K562 (cell line): Measurements from ENCODE around the gene EML1. TPM values are rescaled to one million over a fixed set of nuclear protein-coding genes. Genes with fewer than 3 reads are reported as not detected.

Experiments used
- polyA plus RNA-seq, 8 experiments: library from polyadenylated mRNA; depleted of rRNA in 4 of 8; stranded (reverse) in 5 of 8; unstranded in 3 of 8; fragments of >200 nt; fragmentation: Nextera tagmentation in 2 of 8; fragmentation: Illumina TruSeq in 1 of 8; extraction: Ambion mirVana in 2 of 8; extraction: Trizol in 1 of 8; gene quantifications; 2 replicates each; pipeline versions ENCODE4 v1.2.1 to v1.2.3, GENCODE V29; 2011 to 2014; ENCODE audit warnings: inconsistent platforms in 1 of 8, missing spikeins in 1 of 8
- total RNA-seq, 7 experiments: library from RNA; depleted of rRNA in 6 of 7; stranded (reverse); fragments of >200 nt in 6 of 7; fragmentation: Illumina TruSeq in 2 of 7; extraction: Trizol in 2 of 7; gene quantifications; 2 replicates each; pipeline versions ENCODE4 v1.2.1 to v1.2.3, GENCODE V29; 2011 to 2021; ENCODE audit warnings: low replicate concordance in 1 of 7
- TF ChIP-seq, protein P1 (sequence below): fragments of 450-650 bp; IDR thresholded peaks from 2 replicates; pipeline ENCODE4 v1.6.1; 2016; ENCODE audit warnings: mild to moderate bottlenecking, moderate library complexity

Gene EML1
- total and polyA plus RNA-seq, 9 of the 15 experiments (the other 6 are each of a cell fraction or from before 2014, with no cell fraction given): 0.01 to 0.35 (median 0.07) TPM; not detected in 2

DNA sequence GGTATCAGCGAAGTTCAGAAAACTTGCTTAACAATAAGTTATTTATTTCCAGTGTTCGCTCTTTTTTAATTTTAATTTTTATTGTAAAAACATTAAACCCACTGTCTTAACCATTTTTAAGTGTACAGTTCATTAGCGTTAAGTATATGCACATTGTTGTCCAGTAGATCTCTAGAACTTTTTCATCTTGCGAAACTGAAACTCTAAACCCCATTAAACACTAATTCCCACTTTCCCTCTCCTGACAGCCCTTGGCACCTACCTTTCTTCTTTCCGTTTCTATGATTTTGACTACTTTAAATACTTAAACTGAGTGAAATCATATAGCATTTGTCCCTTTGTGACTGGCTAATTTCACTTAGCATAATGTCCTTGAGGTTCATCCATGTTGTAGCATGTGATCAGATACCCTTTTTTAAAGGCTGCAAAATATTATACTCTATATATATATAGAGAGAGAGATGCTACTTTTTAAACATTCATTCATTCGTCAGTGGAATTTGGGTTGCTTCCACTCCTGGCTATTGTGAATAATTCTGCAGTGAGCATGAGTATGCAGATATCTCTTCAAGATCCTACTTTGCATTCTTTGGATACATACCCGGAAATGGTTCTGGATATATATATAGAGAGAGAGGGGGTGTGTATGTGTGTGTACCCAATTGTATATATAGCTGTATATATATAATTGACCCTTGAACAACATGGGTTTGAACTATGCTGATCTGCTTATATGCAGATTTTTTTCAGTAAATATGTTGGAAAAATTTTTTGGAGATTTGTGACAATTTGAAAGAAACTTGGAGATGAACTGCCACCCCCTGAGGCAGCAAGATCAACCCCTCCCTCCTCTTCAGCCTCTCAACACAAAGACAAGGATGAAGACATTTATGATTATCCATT is 197.3 kb downstream of the EML1 start (continued):
- TF ChIP-seq, protein P1, sequence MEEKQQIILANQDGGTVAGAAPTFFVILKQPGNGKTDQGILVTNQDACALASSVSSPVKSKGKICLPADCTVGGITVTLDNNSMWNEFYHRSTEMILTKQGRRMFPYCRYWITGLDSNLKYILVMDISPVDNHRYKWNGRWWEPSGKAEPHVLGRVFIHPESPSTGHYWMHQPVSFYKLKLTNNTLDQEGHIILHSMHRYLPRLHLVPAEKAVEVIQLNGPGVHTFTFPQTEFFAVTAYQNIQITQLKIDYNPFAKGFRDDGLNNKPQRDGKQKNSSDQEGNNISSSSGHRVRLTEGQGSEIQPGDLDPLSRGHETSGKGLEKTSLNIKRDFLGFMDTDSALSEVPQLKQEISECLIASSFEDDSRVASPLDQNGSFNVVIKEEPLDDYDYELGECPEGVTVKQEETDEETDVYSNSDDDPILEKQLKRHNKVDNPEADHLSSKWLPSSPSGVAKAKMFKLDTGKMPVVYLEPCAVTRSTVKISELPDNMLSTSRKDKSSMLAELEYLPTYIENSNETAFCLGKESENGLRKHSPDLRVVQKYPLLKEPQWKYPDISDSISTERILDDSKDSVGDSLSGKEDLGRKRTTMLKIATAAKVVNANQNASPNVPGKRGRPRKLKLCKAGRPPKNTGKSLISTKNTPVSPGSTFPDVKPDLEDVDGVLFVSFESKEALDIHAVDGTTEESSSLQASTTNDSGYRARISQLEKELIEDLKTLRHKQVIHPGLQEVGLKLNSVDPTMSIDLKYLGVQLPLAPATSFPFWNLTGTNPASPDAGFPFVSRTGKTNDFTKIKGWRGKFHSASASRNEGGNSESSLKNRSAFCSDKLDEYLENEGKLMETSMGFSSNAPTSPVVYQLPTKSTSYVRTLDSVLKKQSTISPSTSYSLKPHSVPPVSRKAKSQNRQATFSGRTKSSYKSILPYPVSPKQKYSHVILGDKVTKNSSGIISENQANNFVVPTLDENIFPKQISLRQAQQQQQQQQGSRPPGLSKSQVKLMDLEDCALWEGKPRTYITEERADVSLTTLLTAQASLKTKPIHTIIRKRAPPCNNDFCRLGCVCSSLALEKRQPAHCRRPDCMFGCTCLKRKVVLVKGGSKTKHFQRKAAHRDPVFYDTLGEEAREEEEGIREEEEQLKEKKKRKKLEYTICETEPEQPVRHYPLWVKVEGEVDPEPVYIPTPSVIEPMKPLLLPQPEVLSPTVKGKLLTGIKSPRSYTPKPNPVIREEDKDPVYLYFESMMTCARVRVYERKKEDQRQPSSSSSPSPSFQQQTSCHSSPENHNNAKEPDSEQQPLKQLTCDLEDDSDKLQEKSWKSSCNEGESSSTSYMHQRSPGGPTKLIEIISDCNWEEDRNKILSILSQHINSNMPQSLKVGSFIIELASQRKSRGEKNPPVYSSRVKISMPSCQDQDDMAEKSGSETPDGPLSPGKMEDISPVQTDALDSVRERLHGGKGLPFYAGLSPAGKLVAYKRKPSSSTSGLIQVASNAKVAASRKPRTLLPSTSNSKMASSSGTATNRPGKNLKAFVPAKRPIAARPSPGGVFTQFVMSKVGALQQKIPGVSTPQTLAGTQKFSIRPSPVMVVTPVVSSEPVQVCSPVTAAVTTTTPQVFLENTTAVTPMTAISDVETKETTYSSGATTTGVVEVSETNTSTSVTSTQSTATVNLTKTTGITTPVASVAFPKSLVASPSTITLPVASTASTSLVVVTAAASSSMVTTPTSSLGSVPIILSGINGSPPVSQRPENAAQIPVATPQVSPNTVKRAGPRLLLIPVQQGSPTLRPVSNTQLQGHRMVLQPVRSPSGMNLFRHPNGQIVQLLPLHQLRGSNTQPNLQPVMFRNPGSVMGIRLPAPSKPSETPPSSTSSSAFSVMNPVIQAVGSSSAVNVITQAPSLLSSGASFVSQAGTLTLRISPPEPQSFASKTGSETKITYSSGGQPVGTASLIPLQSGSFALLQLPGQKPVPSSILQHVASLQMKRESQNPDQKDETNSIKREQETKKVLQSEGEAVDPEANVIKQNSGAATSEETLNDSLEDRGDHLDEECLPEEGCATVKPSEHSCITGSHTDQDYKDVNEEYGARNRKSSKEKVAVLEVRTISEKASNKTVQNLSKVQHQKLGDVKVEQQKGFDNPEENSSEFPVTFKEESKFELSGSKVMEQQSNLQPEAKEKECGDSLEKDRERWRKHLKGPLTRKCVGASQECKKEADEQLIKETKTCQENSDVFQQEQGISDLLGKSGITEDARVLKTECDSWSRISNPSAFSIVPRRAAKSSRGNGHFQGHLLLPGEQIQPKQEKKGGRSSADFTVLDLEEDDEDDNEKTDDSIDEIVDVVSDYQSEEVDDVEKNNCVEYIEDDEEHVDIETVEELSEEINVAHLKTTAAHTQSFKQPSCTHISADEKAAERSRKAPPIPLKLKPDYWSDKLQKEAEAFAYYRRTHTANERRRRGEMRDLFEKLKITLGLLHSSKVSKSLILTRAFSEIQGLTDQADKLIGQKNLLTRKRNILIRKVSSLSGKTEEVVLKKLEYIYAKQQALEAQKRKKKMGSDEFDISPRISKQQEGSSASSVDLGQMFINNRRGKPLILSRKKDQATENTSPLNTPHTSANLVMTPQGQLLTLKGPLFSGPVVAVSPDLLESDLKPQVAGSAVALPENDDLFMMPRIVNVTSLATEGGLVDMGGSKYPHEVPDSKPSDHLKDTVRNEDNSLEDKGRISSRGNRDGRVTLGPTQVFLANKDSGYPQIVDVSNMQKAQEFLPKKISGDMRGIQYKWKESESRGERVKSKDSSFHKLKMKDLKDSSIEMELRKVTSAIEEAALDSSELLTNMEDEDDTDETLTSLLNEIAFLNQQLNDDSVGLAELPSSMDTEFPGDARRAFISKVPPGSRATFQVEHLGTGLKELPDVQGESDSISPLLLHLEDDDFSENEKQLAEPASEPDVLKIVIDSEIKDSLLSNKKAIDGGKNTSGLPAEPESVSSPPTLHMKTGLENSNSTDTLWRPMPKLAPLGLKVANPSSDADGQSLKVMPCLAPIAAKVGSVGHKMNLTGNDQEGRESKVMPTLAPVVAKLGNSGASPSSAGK: no peak
